Lung (tissue), 12 donors: Measurements from ENCODE around the gene NPIPB2. TPM values are rescaled to one million over a fixed set of nuclear protein-coding genes. Genes with fewer than 3 reads are reported as not detected.
A peak's percentile ranks its signal among the peaks of the same experiment; 100 is the strongest.

Experiments
- ATAC-seq: fragments of 200-7000 bp; cut with Tn5 transposase; one replicate; pipeline ENCODE4 v1.9.1; 2020; ENCODE audit warnings: moderate number of reproducible peaks; ENCODE audit not compliant: insufficient read depth, low FRiP score
- DNase-seq, 3 donors: peaks; one replicate each; pipeline ENCODE4 v3.0.0-alpha.2; 2013 to 2017
- H3K27ac ChIP-seq, 2 donors: one replicate each; pipeline ENCODE4 v1.5.1; 2013; ENCODE audit warnings: mild to moderate bottlenecking in 2 of 2, moderate library complexity in 2 of 2, control low read depth in 1 of 2, inconsistent platforms in 1 of 2, low read depth in 1 of 2, low read length in 1 of 2
- H3K27me3 ChIP-seq, 3 donors: one replicate each; pipeline ENCODE4 v1.5.1; 2013; ENCODE audit warnings: low read length in 2 of 3; ENCODE audit not compliant: control insufficient read depth in 3 of 3, insufficient read depth in 3 of 3
- H3K36me3 ChIP-seq, 4 donors: one replicate each; pipeline ENCODE4 v1.5.1; 2013; ENCODE audit warnings: low read length in 4 of 4, mild to moderate bottlenecking in 1 of 4, moderate library complexity in 1 of 4; ENCODE audit not compliant: control insufficient read depth in 4 of 4, insufficient read depth in 4 of 4
- H3K4me1 ChIP-seq, 5 donors: one replicate each; pipeline ENCODE4 v1.5.1; 2013; ENCODE audit warnings: low read length in 5 of 5, mild to moderate bottlenecking in 2 of 5, moderate library complexity in 1 of 5; ENCODE audit not compliant: control insufficient read depth in 5 of 5, insufficient read depth in 5 of 5
- H3K4me3 ChIP-seq: one replicate; pipeline ENCODE4 v1.5.1; 2013; ENCODE audit warnings: mild to moderate bottlenecking, control low read depth, moderate library complexity
- H3K9ac ChIP-seq, 2 donors: one replicate each; pipeline ENCODE4 v1.5.1; 2013; ENCODE audit warnings: low read length in 2 of 2, control low read depth in 1 of 2; ENCODE audit not compliant: insufficient read depth in 1 of 2
- H3K9me3 ChIP-seq, 4 donors: one replicate each; pipeline ENCODE4 v1.5.1; 2013; ENCODE audit warnings: low read length in 3 of 4, mild to moderate bottlenecking in 1 of 4, moderate library complexity in 1 of 4; ENCODE audit not compliant: control insufficient read depth in 4 of 4, insufficient read depth in 3 of 4
- CTCF ChIP-seq: IDR thresholded peaks from 2 replicates; pipeline ENCODE4 v1.5.1; 2012; ENCODE audit warnings: mild to moderate bottlenecking; ENCODE audit errors: control extremely low read depth, extremely low read depth
- WGBS, 2 donors: extraction: QIAGEN DNeasy Blood & Tissue Kit; methylation state at CpG; one replicate each; pipeline ENCODE4 v1.1.7; 2013; 5-methylcytosine and 5-hydroxymethylcytosine counted together
- polyA plus RNA-seq, 2 donors: library from polyadenylated mRNA; stranded (reverse); fragments of 200-250 nt; gene quantifications; one replicate each; pipeline ENCODE4 v1.2.1, GENCODE V29; 2013
- total RNA-seq, 2 donors: library from RNA; depleted of rRNA in 1 of 2; stranded (reverse); fragments of >200 nt in 1 of 2; gene quantifications; one replicate each; pipeline ENCODE4 v1.2.1, GENCODE V29; 2014 to 2021
- donor health status: control.
- donor health status: control.
- donor health status: Bipolar disorder and iron deficiency.
- donor health status: healthy.
- donor health status: DM: yes; HTN: yes; CAD: no.

Gene NPIPB2
- total and polyA plus RNA-seq, 4 donors: 5.5 to 10.1 (median 7.5) TPM

GRCh38 chr16:11916524-11917285, 25.1 kb downstream of the NPIPB2 start:
- H3K9me3 ChIP-seq: no peaks in the 10 kb centered on the region
- peak; percentile 11 for ATAC-seq
- peak overlapping the region in 1 of 2 donors; percentile 45 for H3K9ac ChIP-seq
- TF ChIP-seq CTCF: no peak
- peak; percentile 34 to 67 (median 51) for DNase-seq
- peaks cover 0 to 28% (median 11%) of the 10 kb centered on the region in 5 donors for H3K4me1 ChIP-seq
- H3K4me3 ChIP-seq: peak overlapping the region; percentile 38
- 53 to 69% methylated on average over 13 of the region's 13 CpGs for WGBS, 2 donors
- no peaks in the 10 kb centered on the region for H3K36me3 ChIP-seq
- H3K27ac ChIP-seq: peak overlapping the region; percentile 68 to 92
- H3K27me3 ChIP-seq: no peaks in the 10 kb centered on the region

GRCh38 chr16:11915644-11916523, 26.0 kb downstream of the NPIPB2 start, which contains the start of gene GSPT1:
Gene GSPT1, minus strand, starts transcription at chr16:11915956. Its CDS starts 236 bp downstream, at chr16:11915720.
- H3K9ac ChIP-seq: peak within 1 kb of the TSS in 1 of 2 donors; percentile 65
- H3K4me1 ChIP-seq: peaks cover 0 to 31% (median 17%) of the 10 kb centered on the region in 5 donors
- peak within 1 kb of the TSS; percentile 97 for H3K4me3 ChIP-seq
- H3K27me3 ChIP-seq: no peaks in the 10 kb centered on the region
- H3K9me3 ChIP-seq: no peaks in the 10 kb centered on the region
- H3K36me3 ChIP-seq: no peaks in the 10 kb centered on the region
- 1 to 2% methylated on average over 68 to 84 of the region's 84 CpGs for WGBS, 2 donors
- DNase-seq (peak; percentile 99), ATAC-seq (peak; percentile 93)
- H3K27ac ChIP-seq: peak within 1 kb of the TSS; percentile 93 to 96
- TF ChIP-seq CTCF: no peak

- no peaks in the 10 kb centered on the region for H3K36me3 ChIP-seq
- DNase-seq: peak in 1 of 3 donors; percentile 21
- 0 to 1% methylated on average over 46 to 79 of the region's 79 CpGs for WGBS, 2 donors
Measured at GRCh38 chr16:11915114-11915643, 26.7 kb downstream of the NPIPB2 start.

More at GRCh38 chr16:11915114-11915643, 26.7 kb downstream of the NPIPB2 start:
- ATAC-seq: no peak
- Histone ChIP-seq H3K4me1 (peaks cover 0 to 36% (median 23%) of the 10 kb centered on the region in 5 donors), H3K27ac (peak overlapping the region; percentile 93 to 96), H3K27me3 (no peaks in the 10 kb centered on the region), H3K9me3 (no peaks in the 10 kb centered on the region), H3K4me3 (peak overlapping the region; percentile 97), H3K9ac (no peak overlapping the region)
- TF ChIP-seq CTCF: no peak
